ENCODE data around the gene KHDC1. TPM values are rescaled to one million over a fixed set of nuclear protein-coding genes. Genes with fewer than 3 reads are reported as not detected.
"Not testable (repeated sequence)": the region's sequence is repeated elsewhere in the genome, so short reads cannot be mapped to it uniquely, and the experiment has no call there.

The KHDC1 gene
- total and polyA plus RNA-seq, 2 of the 4 experiments (the other 2 are of a cell fraction), result 1.6 to 5.5 TPM

- TF ChIP-seq SMC3 (IDR thresholded peaks at IDR 0.05; ENCODE audit: low read depth, low read length), result no peak
Observed at GRCh38 chr6:73309535-73309784, 46.5 kb upstream of the KHDC1 start (continued).

- dilution Hi-C loops (cut with HindIII; ENCODE audit: low sequenced_read_pairs, unreplicated experiment), result no loop called here
- Histone ChIP-seq H3K23ac (ENCODE audit: low read depth, low read length) (peak overlapping the region; percentile 96), H2AK9ac (replicated peaks; ENCODE audit: low read depth, low read length, poor library complexity) (peak overlapping the region; percentile 77), H2BK5ac (ENCODE audit: low read depth, low read length, poor library complexity, severe bottlenecking) (no peak overlapping the region), H4K5ac (ENCODE audit: low read depth, low read length) (peak overlapping the region; percentile 86), H4K91ac (ENCODE audit: insufficient read depth, low read depth, low read length) (peak overlapping the region; percentile 67), H3K14ac (replicated peaks; ENCODE audit: low read depth, low read length) (peak overlapping the region; percentile 96), H3K27ac (ENCODE audit: insufficient read depth, low read length) (peak overlapping the region; percentile 56), H2BK120ac (ENCODE audit: low read depth, low read length) (peak overlapping the region; percentile 68; the same call in 1 of the 2 replicates), H4K20me1 (ENCODE audit: insufficient read depth, low read length) (no peaks in the 10 kb centered on the region), H3K9me1 (ENCODE audit: insufficient read depth, low read length) (no peaks in the 10 kb centered on the region), H3K56ac (ENCODE audit: extremely low read depth, insufficient read depth, low read length) (peak overlapping the region; percentile 75), H3K4me1 (ENCODE audit: control insufficient read depth, insufficient read depth, low read length) (peaks cover 6% of the 10 kb centered on the region), H3K4ac (ENCODE audit: low read depth, low read length) (peak overlapping the region; percentile 94), H2AFZ (replicated peaks; ENCODE audit: low read length, poor library complexity) (peak overlapping the region; percentile 94), H3K9me3 (ENCODE audit: control insufficient read depth, insufficient read depth, low read length) (no peaks in the 10 kb centered on the region), H3K18ac (ENCODE audit: low read depth, low read length) (peak overlapping the region; percentile 40; the same call in 1 of the 2 replicates), H2BK20ac (ENCODE audit: low read depth, low read length) (no peak overlapping the region), H2AK5ac (ENCODE audit: low read depth, low read length) (peak overlapping the region; percentile 20; the same call in 1 of the 2 replicates), H3K27me3 (ENCODE audit: control insufficient read depth, insufficient read depth, low read length) (no peaks in the 10 kb centered on the region), H2BK15ac (ENCODE audit: low read depth, low read length) (no peak overlapping the region), H3K4me2 (ENCODE audit: low read depth, low read length) (peak overlapping the region; percentile 96), H3K4me3 (ENCODE audit: insufficient read depth, low read depth, low read length) (peak overlapping the region; percentile 61), H3K9ac (ENCODE audit: low read depth, low read length) (peak overlapping the region; percentile 72), H4K8ac (ENCODE audit: low read depth in 2 of 2, low read length in 2 of 2) (peak overlapping the region; percentile 85 to 93), H3K36me3 (ENCODE audit: control insufficient read depth, insufficient read depth, low read length) (no peaks in the 10 kb centered on the region), H3K79me1 (ENCODE audit: low read depth in 1 of 2, low read length in 2 of 2) (peaks cover 5 to 30% of the 10 kb centered on the region in 2 experiments)
- ChIA-PET CTCF (interaction anchor here (0.6 to 1.5 kb wide), 3 partner anchors 18 to 99 kb away, joined by 3 to 6 read pairs (median 4); no protein-coding TSS in a partner anchor), POLR2A (ENCODE audit: unreplicated experiment) (no interaction called here)
- in situ Hi-C loops (cut with MboI; ENCODE audit: low sequenced_read_pairs), result no loop called here
- intact Hi-C loops (cut with micrococcal nuclease), result no loop called here
- WGBS, 2 experiments (ENCODE audit: extremely low coverage in 2 of 2, insufficient read length in 1 of 2), result 88% methylated on average over 6 of the region's 26 CpGs; no CpG with 5 or more reads in 1 of the 2 experiments
- DNase-seq (no peak), ATAC-seq (ENCODE audit: low read depth) (peak; percentile 7; the same call in 1 of the 2 replicates)
- BruUV-seq (replicated peaks), result no TSS peak
- TF ChIP-seq CTCF (conservative IDR thresholded peaks at IDR 0.05; ENCODE audit: low read depth, low read length) (0 out of 2 replicates have a peak, but pooled peaks have one; percentile 17), RAD21 (IDR thresholded peaks at IDR 0.05; ENCODE audit: low read length) (no peak)
Observed at GRCh38 chr6:73308712-73309534, 45.9 kb upstream of the KHDC1 start.

GRCh38 chr6:73303773-73304172, 40.8 kb upstream of the KHDC1 start:
- WGBS, 2 experiments (ENCODE audit: extremely low coverage in 2 of 2, insufficient read length in 1 of 2), result 89% methylated on average over 3 of the region's 7 CpGs; no CpG with 5 or more reads in 1 of the 2 experiments
- H2BK5ac ChIP-seq (ENCODE audit: low read depth, low read length, poor library complexity, severe bottlenecking); H3K27ac ChIP-seq (ENCODE audit: insufficient read depth, low read length); H2AFZ ChIP-seq (replicated peaks; ENCODE audit: low read length, poor library complexity); H2BK20ac ChIP-seq (ENCODE audit: low read depth, low read length); H2AK5ac ChIP-seq (ENCODE audit: low read depth, low read length); POLR2A ChIA-PET (ENCODE audit: unreplicated experiment); H4K5ac ChIP-seq (ENCODE audit: low read depth, low read length); H4K91ac ChIP-seq (ENCODE audit: insufficient read depth, low read depth, low read length); H3K27me3 ChIP-seq (ENCODE audit: control insufficient read depth, insufficient read depth, low read length); DNase-seq; H2BK120ac ChIP-seq (ENCODE audit: low read depth, low read length); H3K4ac ChIP-seq (ENCODE audit: low read depth, low read length); H4K8ac ChIP-seq (ENCODE audit: low read depth in 2 of 2, low read length in 2 of 2); dilution Hi-C loops (cut with HindIII; ENCODE audit: low sequenced_read_pairs, unreplicated experiment); BruUV-seq (replicated peaks); H3K4me2 ChIP-seq (ENCODE audit: low read depth, low read length); H3K4me1 ChIP-seq (ENCODE audit: control insufficient read depth, insufficient read depth, low read length); H3K9me3 ChIP-seq (ENCODE audit: control insufficient read depth, insufficient read depth, low read length); H3K14ac ChIP-seq (replicated peaks; ENCODE audit: low read depth, low read length); ATAC-seq (ENCODE audit: low read depth); H3K18ac ChIP-seq (ENCODE audit: low read depth, low read length); H4K20me1 ChIP-seq (ENCODE audit: insufficient read depth, low read length); H3K4me3 ChIP-seq (ENCODE audit: insufficient read depth, low read depth, low read length); H3K36me3 ChIP-seq (ENCODE audit: control insufficient read depth, insufficient read depth, low read length); H3K9ac ChIP-seq (ENCODE audit: low read depth, low read length); H3K56ac ChIP-seq (ENCODE audit: extremely low read depth, insufficient read depth, low read length); H2BK15ac ChIP-seq (ENCODE audit: low read depth, low read length); in situ Hi-C loops (cut with MboI; ENCODE audit: low sequenced_read_pairs); H3K23ac ChIP-seq (ENCODE audit: low read depth, low read length); H2AK9ac ChIP-seq (replicated peaks; ENCODE audit: low read depth, low read length, poor library complexity); intact Hi-C loops (cut with micrococcal nuclease); H3K9me1 ChIP-seq (ENCODE audit: insufficient read depth, low read length): not testable (repeated sequence)
- CTCF ChIA-PET, result interaction anchor here (0.6 to 1.0 kb wide), 2 partner anchors 23 to 145 kb away, joined by 3 read pairs; no protein-coding TSS in a partner anchor
- peaks cover 5 to 41% of the 10 kb centered on the region in 2 experiments for H3K79me1 ChIP-seq (ENCODE audit: low read depth in 1 of 2, low read length in 2 of 2)
